HCT116 (cell line): Measurements from ENCODE around the gene KRT12. TPM values are rescaled to one million over a fixed set of nuclear protein-coding genes. Genes with fewer than 3 reads are reported as not detected.

Experiments used
- ATAC-seq: fragments of 200-7000 bp; cut with Tn5 transposase; 2 replicates; pipeline ENCODE4 v1.9.1; 2020; ENCODE audit warnings: mild to moderate bottlenecking, moderate library complexity
- BruUV-seq: library from RNA; stranded (reverse); fragments of 400-500 nt; replicated peaks from 2 replicates; lab custom pipeline; 2021; lab: Mats Ljungman, UMichigan
- CTCF ChIA-PET: fragments of 300-600 bp; sonication (Branson Sonifier 250); formaldehyde crosslinking; loops from one replicate; lab custom pipeline; 2021; ENCODE audit warnings: antibody characterized with exemption; lab: Charles Lee
- POLR2A ChIA-PET: fragments of 300-600, 350-600 bp; sonication (Branson Sonifier 250); formaldehyde crosslinking; loops from one replicate; lab custom pipeline; 2021; ENCODE audit warnings: antibody characterized with exemption; lab: Charles Lee
- RAD21 ChIA-PET, 2 experiments: fragments of 300-600 bp; sonication (Branson Sonifier 250); formaldehyde crosslinking; loops; one replicate each; lab custom pipeline; 2023; ENCODE audit warnings: low total read pairs in 2 of 2; ENCODE audit not compliant: uncharacterized antibody in 2 of 2, unreplicated experiment in 2 of 2, low non-redundant PET in 1 of 2; lab: Charles Lee
- DNase-seq: peaks from one replicate; pipeline ENCODE4 v3.0.0-alpha.2; 2010; ENCODE audit warnings: low read depth, low spot score
- H2AFZ ChIP-seq: fragments of 200-600 bp; shearing (Covaris generic), sonication (generic); 2 replicates; pipeline ENCODE4 v1.6.1; 2017; ENCODE audit warnings: low read depth, mixed run types, mixed read lengths, antibody characterized with exemption, low read length; ENCODE audit not compliant: poor library complexity, severe bottlenecking
- H3K27ac ChIP-seq: 2 replicates; pipeline ENCODE4 v1.5.1; 2012; ENCODE audit warnings: low read depth, low read length
- H3K27me3 ChIP-seq: fragments of 200-600 bp; sonication (generic); 2 replicates; pipeline ENCODE4 v1.6.1; 2016; ENCODE audit warnings: mixed run types, low read length, mixed read lengths; ENCODE audit not compliant: insufficient read depth
- H3K36me3 ChIP-seq, 2 experiments: fragments of 200-500 bp in 1 of 2; fragments of 200-600 bp in 1 of 2; sonication (Bioruptor generic) in 1 of 2; sonication (generic) in 1 of 2; 2 replicates each; pipeline versions ENCODE4 v1.5.1 to v1.6.1; 2014 to 2016; ENCODE audit warnings: low read length in 2 of 2, inconsistent platforms in 1 of 2, mixed read lengths in 1 of 2, mixed run types in 1 of 2; ENCODE audit not compliant: insufficient read depth in 2 of 2, control insufficient read depth in 1 of 2
- H3K4me1 ChIP-seq, 2 experiments: fragments of 200-600 bp in 1 of 2; sonication (generic) in 1 of 2; 2 replicates each; pipeline versions ENCODE4 v1.5.1 to v1.6.1; 2012 to 2017; ENCODE audit warnings: low read length in 2 of 2, inconsistent platforms in 1 of 2, mild to moderate bottlenecking in 1 of 2, mixed read lengths in 1 of 2, mixed run types in 1 of 2, moderate library complexity in 1 of 2; ENCODE audit not compliant: insufficient read depth in 2 of 2, control insufficient read depth in 1 of 2
- H3K4me2 ChIP-seq: fragments of 200-600 bp; sonication (generic); 2 replicates; pipeline ENCODE4 v1.6.1; 2017; ENCODE audit warnings: mixed run types, low read length, mixed read lengths
- H3K4me3 ChIP-seq, 2 experiments: fragments of 200-600 bp in 1 of 2; sonication (generic) in 1 of 2; replicated peaks in 1 of 2; 2 replicates each; pipeline ENCODE4 v1.5.1; 2011 to 2016; ENCODE audit warnings: low read length in 2 of 2, control low read depth in 1 of 2, low read depth in 1 of 2, mild to moderate bottlenecking in 1 of 2, mixed read lengths in 1 of 2, mixed run types in 1 of 2
- H3K79me2 ChIP-seq: fragments of 200-600 bp; sonication (generic); 2 replicates; pipeline ENCODE4 v1.6.1; 2017; ENCODE audit warnings: mild to moderate bottlenecking, mixed run types, low read length, moderate library complexity, mixed read lengths; ENCODE audit not compliant: insufficient read depth
- H3K9ac ChIP-seq: fragments of 200-600 bp; sonication (generic); 2 replicates; pipeline ENCODE4 v1.6.1; 2016; ENCODE audit warnings: low read length, mixed read lengths
- H3K9me2 ChIP-seq: fragments of 200-600 bp; sonication (generic), shearing (Covaris generic); 2 replicates; pipeline ENCODE4 v1.6.1; 2017; ENCODE audit warnings: mixed run types, mild to moderate bottlenecking, moderate library complexity; ENCODE audit not compliant: insufficient read depth
- H3K9me3 ChIP-seq, 2 experiments: fragments of 200-500 bp in 1 of 2; fragments of 200-600 bp in 1 of 2; sonication (Bioruptor generic) in 1 of 2; sonication (generic) in 1 of 2; 2 replicates each; pipeline ENCODE4 v1.6.1; 2014 to 2017; ENCODE audit warnings: low read length in 2 of 2, mixed read lengths in 2 of 2, inconsistent platforms in 1 of 2, low read depth in 1 of 2, mild to moderate bottlenecking in 1 of 2, mixed run types in 1 of 2, moderate library complexity in 1 of 2; ENCODE audit not compliant: control insufficient read depth in 1 of 2, insufficient read depth in 1 of 2
- H4K20me1 ChIP-seq: fragments of 200-600 bp; sonication (generic), shearing (Covaris generic); 2 replicates; pipeline ENCODE4 v1.6.1; 2017; ENCODE audit warnings: mixed run types, mild to moderate bottlenecking, moderate library complexity; ENCODE audit not compliant: insufficient read depth
- ATF3 ChIP-seq: IDR thresholded peaks from 2 replicates; pipeline ENCODE4 v1.6.1; 2012
- CBX3 ChIP-seq: IDR thresholded peaks from 2 replicates; pipeline ENCODE4 v1.6.1; 2012; ENCODE audit warnings: low read depth
- EGR1 ChIP-seq: IDR thresholded peaks from 2 replicates; pipeline ENCODE4 v1.6.1; 2012; ENCODE audit warnings: low read depth
- EZH2 ChIP-seq: fragments of 200-600 bp; sonication (generic); IDR thresholded peaks from 2 replicates; pipeline ENCODE4 v1.6.1; 2017; ENCODE audit warnings: antibody characterized with exemption, mixed run types
- EZH2phosphoT487 ChIP-seq: fragments of 200-600 bp; IDR thresholded peaks from 2 replicates; pipeline ENCODE4 v1.6.1; 2018; ENCODE audit warnings: antibody characterized with exemption, borderline replicate concordance
- FOSL1 ChIP-seq: IDR thresholded peaks from 2 replicates; pipeline ENCODE4 v1.6.1; 2012; ENCODE audit warnings: low read depth
- JUND ChIP-seq: IDR thresholded peaks from 2 replicates; pipeline ENCODE4 v1.6.1; 2012
- POLR2A ChIP-seq: IDR thresholded peaks from 2 replicates; pipeline ENCODE4 v1.7.0; 2011; ENCODE audit warnings: borderline replicate concordance; ENCODE audit not compliant: insufficient read depth, insufficient read length; ENCODE audit errors: extremely low read depth
- POLR2AphosphoS5 ChIP-seq: IDR thresholded peaks from 2 replicates; pipeline ENCODE4 v1.6.1; 2011; ENCODE audit warnings: mild to moderate bottlenecking, low read depth, low read length, moderate library complexity
- RAD21 ChIP-seq: IDR thresholded peaks from 2 replicates; pipeline ENCODE4 v1.6.1; 2012; ENCODE audit warnings: low read depth, mild to moderate bottlenecking
- SIN3A ChIP-seq: IDR thresholded peaks from 2 replicates; pipeline ENCODE4 v1.6.1; 2012; ENCODE audit warnings: low read depth
- SRF ChIP-seq: IDR thresholded peaks from 2 replicates; pipeline ENCODE4 v1.6.1; 2012; ENCODE audit warnings: low read depth
- TCF7L2 ChIP-seq: IDR thresholded peaks from 2 replicates; pipeline ENCODE4 v1.7.0; 2011; ENCODE audit warnings: borderline replicate concordance, inconsistent platforms; ENCODE audit not compliant: insufficient read depth, insufficient read length; ENCODE audit errors: extremely low read depth
- YY1 ChIP-seq: IDR thresholded peaks from 2 replicates; pipeline ENCODE4 v1.6.1; 2011; ENCODE audit warnings: low read length, low read depth, moderate library complexity, mild to moderate bottlenecking; ENCODE audit not compliant: insufficient replicate concordance; ENCODE audit errors: extremely low read depth
- ZFX ChIP-seq: fragments of 450-650 bp; IDR thresholded peaks from 2 replicates; pipeline ENCODE4 v1.6.1; 2017
- ZNF274 ChIP-seq: fragments of 200-500 bp; sonication (Bioruptor generic); IDR thresholded peaks from 2 replicates; pipeline ENCODE4 v1.6.1; 2014; ENCODE audit warnings: mild to moderate bottlenecking, low read depth, low read length, inconsistent platforms
- intact Hi-C: fragments of 100-400 bp; cut with micrococcal nuclease; formaldehyde crosslinking; loops from 2 replicates; pipeline ENCODE4 v1.10.0; 2022
- total RNA-seq: library from RNA; stranded (reverse); gene quantifications from one replicate; pipeline ENCODE4 v1.2.1, GENCODE V29; 2021; ENCODE audit not compliant: unreplicated experiment
- TF ChIP-seq, protein P1 (sequence below): IDR thresholded peaks from 2 replicates; pipeline ENCODE4 v1.6.1; 2011; ENCODE audit warnings: mild to moderate bottlenecking, low read length, moderate library complexity; ENCODE audit not compliant: insufficient replicate concordance; ENCODE audit errors: extremely low read depth
- TF ChIP-seq, protein P2 (sequence below): IDR thresholded peaks from 2 replicates; pipeline ENCODE4 v1.6.1; 2012
- TF ChIP-seq, protein P3 (sequence below), 3 experiments: fragments of 200-600 bp in 1 of 3; sonication (generic) in 1 of 3; IDR thresholded peaks in 2 of 3; conservative IDR thresholded peaks in 1 of 3; 2 replicates each; pipeline ENCODE4 v1.5.1; 2012 to 2017; ENCODE audit warnings: low read depth in 2 of 3, low read length in 2 of 3, antibody characterized with exemption in 1 of 3, borderline replicate concordance in 1 of 3, control low read depth in 1 of 3, mild to moderate bottlenecking in 1 of 3, mixed read lengths in 1 of 3, mixed run types in 1 of 3, moderate library complexity in 1 of 3; ENCODE audit not compliant: insufficient read depth in 1 of 3
- TF ChIP-seq, protein P4 (sequence below): IDR thresholded peaks from 2 replicates; pipeline ENCODE4 v1.6.1; 2012; ENCODE audit warnings: low read depth

Gene KRT12
- total RNA-seq, 1 experiment from 2014 or later: not detected

DNA sequence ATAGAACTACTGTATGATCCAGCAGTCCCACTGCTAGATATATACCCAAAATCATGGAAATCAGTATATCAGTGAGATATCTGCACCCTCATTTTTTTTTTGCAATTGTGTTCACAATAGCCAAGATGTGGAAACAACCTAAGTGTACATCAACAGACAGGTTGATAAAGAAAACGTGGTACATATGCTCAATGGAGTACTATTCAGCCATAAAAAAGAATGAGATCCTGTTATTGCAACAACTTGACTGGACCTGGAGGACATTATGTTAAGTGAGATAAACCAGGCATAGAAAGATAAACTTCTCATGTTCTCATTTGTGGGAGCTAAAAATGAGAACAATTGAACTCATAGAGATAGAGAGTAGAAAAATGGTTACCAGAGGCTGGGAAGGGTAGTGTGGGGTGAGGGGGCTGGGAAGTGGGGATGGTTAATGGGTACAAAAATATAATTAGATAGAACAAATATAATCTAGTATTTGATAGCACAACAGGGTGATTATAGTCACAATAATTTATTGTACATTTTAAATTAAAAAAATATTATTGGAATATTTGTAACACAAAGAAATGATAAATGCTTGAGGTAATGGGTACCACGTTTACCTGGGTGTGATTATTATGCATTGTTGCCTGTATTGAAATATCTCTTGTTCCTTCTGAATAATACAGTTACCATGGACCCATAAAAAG lies 36.8 kb downstream of the KRT12 start:
- H3K27ac ChIP-seq: no peak overlapping the region
- H3K27me3 ChIP-seq: no peaks in the 10 kb centered on the region
- peaks cover 3 to 10% of the 10 kb centered on the region in 2 experiments; a peak in 1 of 4 replicates for H3K36me3 ChIP-seq
- no peaks in the 10 kb centered on the region for H3K9me2 ChIP-seq
- ATAC-seq: no peak
- H2AFZ ChIP-seq: no peak overlapping the region
- TF ChIP-seq ZFX (no peak), TCF7L2 (no peak), EZH2phosphoT487 (no peak), RAD21 (no peak), SIN3A (no peak), ATF3 (no peak), CBX3 (no peak), POLR2AphosphoS5 (no peak), ZNF274 (no peak), POLR2A (no peak), EZH2 (no peak), EGR1 (no peak), JUND (no peak), SRF (no peak), FOSL1 (no peak), YY1 (no peak)
- TF ChIP-seq, protein P1, sequence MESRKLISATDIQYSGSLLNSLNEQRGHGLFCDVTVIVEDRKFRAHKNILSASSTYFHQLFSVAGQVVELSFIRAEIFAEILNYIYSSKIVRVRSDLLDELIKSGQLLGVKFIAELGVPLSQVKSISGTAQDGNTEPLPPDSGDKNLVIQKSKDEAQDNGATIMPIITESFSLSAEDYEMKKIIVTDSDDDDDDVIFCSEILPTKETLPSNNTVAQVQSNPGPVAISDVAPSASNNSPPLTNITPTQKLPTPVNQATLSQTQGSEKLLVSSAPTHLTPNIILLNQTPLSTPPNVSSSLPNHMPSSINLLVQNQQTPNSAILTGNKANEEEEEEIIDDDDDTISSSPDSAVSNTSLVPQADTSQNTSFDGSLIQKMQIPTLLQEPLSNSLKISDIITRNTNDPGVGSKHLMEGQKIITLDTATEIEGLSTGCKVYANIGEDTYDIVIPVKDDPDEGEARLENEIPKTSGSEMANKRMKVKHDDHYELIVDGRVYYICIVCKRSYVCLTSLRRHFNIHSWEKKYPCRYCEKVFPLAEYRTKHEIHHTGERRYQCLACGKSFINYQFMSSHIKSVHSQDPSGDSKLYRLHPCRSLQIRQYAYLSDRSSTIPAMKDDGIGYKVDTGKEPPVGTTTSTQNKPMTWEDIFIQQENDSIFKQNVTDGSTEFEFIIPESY: no peak
- TF ChIP-seq, protein P2, sequence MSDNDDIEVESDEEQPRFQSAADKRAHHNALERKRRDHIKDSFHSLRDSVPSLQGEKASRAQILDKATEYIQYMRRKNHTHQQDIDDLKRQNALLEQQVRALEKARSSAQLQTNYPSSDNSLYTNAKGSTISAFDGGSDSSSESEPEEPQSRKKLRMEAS: no peak
- TF ChIP-seq, protein P3, sequence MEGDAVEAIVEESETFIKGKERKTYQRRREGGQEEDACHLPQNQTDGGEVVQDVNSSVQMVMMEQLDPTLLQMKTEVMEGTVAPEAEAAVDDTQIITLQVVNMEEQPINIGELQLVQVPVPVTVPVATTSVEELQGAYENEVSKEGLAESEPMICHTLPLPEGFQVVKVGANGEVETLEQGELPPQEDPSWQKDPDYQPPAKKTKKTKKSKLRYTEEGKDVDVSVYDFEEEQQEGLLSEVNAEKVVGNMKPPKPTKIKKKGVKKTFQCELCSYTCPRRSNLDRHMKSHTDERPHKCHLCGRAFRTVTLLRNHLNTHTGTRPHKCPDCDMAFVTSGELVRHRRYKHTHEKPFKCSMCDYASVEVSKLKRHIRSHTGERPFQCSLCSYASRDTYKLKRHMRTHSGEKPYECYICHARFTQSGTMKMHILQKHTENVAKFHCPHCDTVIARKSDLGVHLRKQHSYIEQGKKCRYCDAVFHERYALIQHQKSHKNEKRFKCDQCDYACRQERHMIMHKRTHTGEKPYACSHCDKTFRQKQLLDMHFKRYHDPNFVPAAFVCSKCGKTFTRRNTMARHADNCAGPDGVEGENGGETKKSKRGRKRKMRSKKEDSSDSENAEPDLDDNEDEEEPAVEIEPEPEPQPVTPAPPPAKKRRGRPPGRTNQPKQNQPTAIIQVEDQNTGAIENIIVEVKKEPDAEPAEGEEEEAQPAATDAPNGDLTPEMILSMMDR (IDR thresholded peaks at IDR 0.05 in 2 of 3, conservative IDR thresholded peaks at IDR 0.05 in 1 of 3; ENCODE audit: borderline replicate concordance in 1 of 3, insufficient read depth in 1 of 3, low read depth in 2 of 3, low read length in 2 of 3): no peak
- TF ChIP-seq, protein P4, sequence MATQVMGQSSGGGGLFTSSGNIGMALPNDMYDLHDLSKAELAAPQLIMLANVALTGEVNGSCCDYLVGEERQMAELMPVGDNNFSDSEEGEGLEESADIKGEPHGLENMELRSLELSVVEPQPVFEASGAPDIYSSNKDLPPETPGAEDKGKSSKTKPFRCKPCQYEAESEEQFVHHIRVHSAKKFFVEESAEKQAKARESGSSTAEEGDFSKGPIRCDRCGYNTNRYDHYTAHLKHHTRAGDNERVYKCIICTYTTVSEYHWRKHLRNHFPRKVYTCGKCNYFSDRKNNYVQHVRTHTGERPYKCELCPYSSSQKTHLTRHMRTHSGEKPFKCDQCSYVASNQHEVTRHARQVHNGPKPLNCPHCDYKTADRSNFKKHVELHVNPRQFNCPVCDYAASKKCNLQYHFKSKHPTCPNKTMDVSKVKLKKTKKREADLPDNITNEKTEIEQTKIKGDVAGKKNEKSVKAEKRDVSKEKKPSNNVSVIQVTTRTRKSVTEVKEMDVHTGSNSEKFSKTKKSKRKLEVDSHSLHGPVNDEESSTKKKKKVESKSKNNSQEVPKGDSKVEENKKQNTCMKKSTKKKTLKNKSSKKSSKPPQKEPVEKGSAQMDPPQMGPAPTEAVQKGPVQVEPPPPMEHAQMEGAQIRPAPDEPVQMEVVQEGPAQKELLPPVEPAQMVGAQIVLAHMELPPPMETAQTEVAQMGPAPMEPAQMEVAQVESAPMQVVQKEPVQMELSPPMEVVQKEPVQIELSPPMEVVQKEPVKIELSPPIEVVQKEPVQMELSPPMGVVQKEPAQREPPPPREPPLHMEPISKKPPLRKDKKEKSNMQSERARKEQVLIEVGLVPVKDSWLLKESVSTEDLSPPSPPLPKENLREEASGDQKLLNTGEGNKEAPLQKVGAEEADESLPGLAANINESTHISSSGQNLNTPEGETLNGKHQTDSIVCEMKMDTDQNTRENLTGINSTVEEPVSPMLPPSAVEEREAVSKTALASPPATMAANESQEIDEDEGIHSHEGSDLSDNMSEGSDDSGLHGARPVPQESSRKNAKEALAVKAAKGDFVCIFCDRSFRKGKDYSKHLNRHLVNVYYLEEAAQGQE: no peak
- TF ChIP-seq, all 23 proteins: peak for 0
- H3K79me2 ChIP-seq: peaks cover 55% of the 10 kb centered on the region
- POLR2A ChIA-PET: no interaction called here
- H3K9me3 ChIP-seq: no peaks in the 10 kb centered on the region
- H3K4me3 ChIP-seq: no peak overlapping the region
- no TSS peak for BruUV-seq
- DNase-seq: no peak
- CTCF ChIA-PET: no interaction called here
- H3K4me1 ChIP-seq: peaks cover 3 to 34% of the 10 kb centered on the region in 2 experiments; a peak in 3 of 4 replicates
- RAD21 ChIA-PET: no interaction called here
- no peak overlapping the region for H3K4me2 ChIP-seq
- intact Hi-C loops: no loop called here
- no peaks in the 10 kb centered on the region for H4K20me1 ChIP-seq
- no peak overlapping the region for H3K9ac ChIP-seq
